HG03135 (cell line): ENCODE measurements around the gene HTT.
"Not testable (repeated sequence)": the region's sequence is repeated elsewhere in the genome, so short reads cannot be mapped to it uniquely, and the experiment has no call there.

Experiments used
- ATAC-seq: cut with Tn5 transposase; IDR thresholded peaks from one replicate; pipeline ENCODE4 v1.9.1; 2021; ENCODE audit warnings: mild to moderate bottlenecking, moderate library complexity; ENCODE audit not compliant: unreplicated experiment

Gene HTT

GRCh38 chr4:3077796-3078195 lies 3.3 kb downstream of the HTT start:
- ATAC-seq = no peak

- peak; percentile 36 for ATAC-seq
Observed at GRCh38 chr4:3079694-3080123, 5.2 kb downstream of the HTT start.

- ATAC-seq = no peak
Observed at GRCh38 chr4:3082925-3083515, 8.5 kb downstream of the HTT start.

- no peak for ATAC-seq
Observed at GRCh38 chr4:3083732-3084131, 9.3 kb downstream of the HTT start.

GRCh38 chr4:3085948-3086670 lies 11.6 kb downstream of the HTT start:
- no peak for ATAC-seq

- no peak for ATAC-seq
Observed at GRCh38 chr4:3087115-3087797, 12.8 kb downstream of the HTT start.

GRCh38 chr4:3091464-3091863 lies 17.0 kb downstream of the HTT start:
- no peak for ATAC-seq

GRCh38 chr4:3094701-3095100 lies 20.2 kb downstream of the HTT start:
- ATAC-seq = not testable (repeated sequence)

- ATAC-seq = no peak
Observed at GRCh38 chr4:3096202-3096601, 21.7 kb downstream of the HTT start.

- no peak for ATAC-seq
Observed at GRCh38 chr4:3098346-3098745, 23.9 kb downstream of the HTT start.

GRCh38 chr4:3106339-3107186 lies 32.1 kb downstream of the HTT start:
- peak; percentile 94 for ATAC-seq

GRCh38 chr4:3107271-3107670 lies 32.8 kb downstream of the HTT start:
- ATAC-seq = no peak

GRCh38 chr4:3107691-3108121 lies 33.2 kb downstream of the HTT start:
- ATAC-seq = no peak

- ATAC-seq = no peak
Observed at GRCh38 chr4:3108211-3108610, 33.7 kb downstream of the HTT start.

GRCh38 chr4:3111461-3111860 lies 37.0 kb downstream of the HTT start:
- ATAC-seq = no peak

GRCh38 chr4:3112201-3112600 lies 37.7 kb downstream of the HTT start:
- no peak for ATAC-seq

GRCh38 chr4:3112609-3113469 lies 38.4 kb downstream of the HTT start:
- no peak for ATAC-seq

GRCh38 chr4:3114377-3114776 lies 39.9 kb downstream of the HTT start:
- no peak for ATAC-seq

GRCh38 chr4:3115637-3116270 lies 41.3 kb downstream of the HTT start:
- ATAC-seq = no peak

GRCh38 chr4:3116955-3117354 lies 42.5 kb downstream of the HTT start:
- ATAC-seq = no peak
